Measurements from ENCODE around the gene PDCD1LG2. TPM values are rescaled to one million over a fixed set of nuclear protein-coding genes. Genes with fewer than 3 reads are reported as not detected.

Gene PDCD1LG2
- polyA plus RNA-seq, 3 donors: 0.16 to 0.41 (median 0.17) TPM

DNA sequence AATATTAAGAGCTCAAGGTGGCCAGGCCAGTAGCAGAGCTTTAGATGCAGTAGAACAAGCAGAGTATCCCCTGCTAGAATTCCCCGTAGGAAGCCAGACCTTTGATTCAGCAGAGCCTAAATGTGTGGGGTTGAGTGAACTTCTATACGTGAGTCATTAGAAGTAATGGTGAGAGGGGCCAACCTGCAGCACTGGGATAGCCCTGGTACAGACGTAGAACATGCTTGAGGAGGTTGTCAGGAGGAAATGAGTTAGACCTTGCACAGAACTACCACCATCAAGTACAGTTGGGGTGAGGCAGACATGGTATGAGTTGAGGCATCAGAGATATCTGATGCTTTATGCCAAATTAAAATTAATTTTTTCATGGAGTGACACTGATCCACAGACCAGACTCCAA lies 42.0 kb downstream of the PDCD1LG2 start:
- no peak overlapping the region for H3K27ac ChIP-seq (ENCODE audit: low read depth in 1 of 2, low read length in 2 of 2)
- no peaks in the 10 kb centered on the region for H4K20me1 ChIP-seq (ENCODE audit: insufficient read depth, low read length)
- Mint-ChIP-seq H3K36me3 (peaks cover 0 to 3% of the 10 kb centered on the region in 2 donors), H3K4me1 (peaks cover 23% of the 10 kb centered on the region), H3K27me3 (ENCODE audit: low read depth in 3 of 3) (peaks cover 0 to 6% (median 4%) of the 10 kb centered on the region in 3 donors), H3K27ac (no peak overlapping the region), H3K4me3 (no peak overlapping the region), H3K9me3 (no peaks in the 10 kb centered on the region)
- DNase-seq: no peak
- no peak overlapping the region for H3K9ac ChIP-seq (ENCODE audit: insufficient read depth, low read length, poor library complexity, severe bottlenecking)
- H3K79me2 ChIP-seq (ENCODE audit: insufficient read depth, low read length): no peaks in the 10 kb centered on the region
- H3K36me3 ChIP-seq (replicated peaks in 1 of 2; ENCODE audit: control insufficient read depth in 1 of 2, insufficient read depth in 2 of 2, low read length in 2 of 2): no peaks in the 10 kb centered on the region
- TF ChIP-seq, protein P1, sequence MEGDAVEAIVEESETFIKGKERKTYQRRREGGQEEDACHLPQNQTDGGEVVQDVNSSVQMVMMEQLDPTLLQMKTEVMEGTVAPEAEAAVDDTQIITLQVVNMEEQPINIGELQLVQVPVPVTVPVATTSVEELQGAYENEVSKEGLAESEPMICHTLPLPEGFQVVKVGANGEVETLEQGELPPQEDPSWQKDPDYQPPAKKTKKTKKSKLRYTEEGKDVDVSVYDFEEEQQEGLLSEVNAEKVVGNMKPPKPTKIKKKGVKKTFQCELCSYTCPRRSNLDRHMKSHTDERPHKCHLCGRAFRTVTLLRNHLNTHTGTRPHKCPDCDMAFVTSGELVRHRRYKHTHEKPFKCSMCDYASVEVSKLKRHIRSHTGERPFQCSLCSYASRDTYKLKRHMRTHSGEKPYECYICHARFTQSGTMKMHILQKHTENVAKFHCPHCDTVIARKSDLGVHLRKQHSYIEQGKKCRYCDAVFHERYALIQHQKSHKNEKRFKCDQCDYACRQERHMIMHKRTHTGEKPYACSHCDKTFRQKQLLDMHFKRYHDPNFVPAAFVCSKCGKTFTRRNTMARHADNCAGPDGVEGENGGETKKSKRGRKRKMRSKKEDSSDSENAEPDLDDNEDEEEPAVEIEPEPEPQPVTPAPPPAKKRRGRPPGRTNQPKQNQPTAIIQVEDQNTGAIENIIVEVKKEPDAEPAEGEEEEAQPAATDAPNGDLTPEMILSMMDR (IDR thresholded peaks at IDR 0.05): no peak
- intact Hi-C loops (cut with micrococcal nuclease): no loop called here
- peaks cover 17 to 19% of the 10 kb centered on the region in 2 donors for H3K4me1 ChIP-seq (ENCODE audit: control insufficient read depth in 1 of 2, insufficient read depth in 2 of 2, low read length in 2 of 2)
- WGBS (ENCODE audit: insufficient coverage): 100% methylated on average over 1 of the region's 3 CpGs
- no peak overlapping the region for H3K4me2 ChIP-seq (replicated peaks; ENCODE audit: extremely low read depth, low read length, poor library complexity, severe bottlenecking)
- H2AFZ ChIP-seq (ENCODE audit: insufficient read depth, low read depth, low read length, poor library complexity, severe bottlenecking): no peak overlapping the region
- no peaks in the 10 kb centered on the region for H3K27me3 ChIP-seq (ENCODE audit: control insufficient read depth in 2 of 2, insufficient read depth in 2 of 2, low read length in 2 of 2)
- H3K9me3 ChIP-seq (replicated peaks in 1 of 2; ENCODE audit: control insufficient read depth in 1 of 2, insufficient read depth in 1 of 2, low read length in 2 of 2): no peaks in the 10 kb centered on the region
- H3K4me3 ChIP-seq (replicated peaks in 1 of 3; ENCODE audit: low read depth in 2 of 3, low read length in 3 of 3): no peak overlapping the region

DNA sequence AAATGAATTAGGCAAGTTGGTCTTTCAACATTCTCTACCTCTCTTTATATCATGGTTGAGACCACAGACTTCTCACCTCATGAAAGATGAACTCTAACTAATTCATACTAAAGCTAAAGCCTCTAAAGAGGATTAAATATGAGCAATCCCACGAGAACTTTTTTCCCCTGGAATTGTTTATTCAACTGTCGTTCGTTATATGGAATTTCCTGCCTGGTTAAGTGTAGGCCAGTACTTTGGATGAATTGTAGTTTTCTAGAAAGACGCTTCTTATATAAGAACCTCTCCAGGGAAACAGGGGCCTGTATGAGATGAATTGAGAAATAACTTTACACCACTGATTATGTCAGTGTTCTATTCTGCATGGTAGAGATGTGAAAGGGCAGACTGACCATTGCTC lies 42.9 kb downstream of the PDCD1LG2 start:
- Histone ChIP-seq H3K4me1 (ENCODE audit: control insufficient read depth in 1 of 2, insufficient read depth in 2 of 2, low read length in 2 of 2) (peaks cover 26 to 28% of the 10 kb centered on the region in 2 donors), H3K27ac (ENCODE audit: low read depth in 1 of 2, low read length in 2 of 2) (no peak overlapping the region), H3K4me2 (replicated peaks; ENCODE audit: extremely low read depth, low read length, poor library complexity, severe bottlenecking) (no peak overlapping the region), H3K9ac (ENCODE audit: insufficient read depth, low read length, poor library complexity, severe bottlenecking) (no peak overlapping the region), H3K27me3 (ENCODE audit: control insufficient read depth in 2 of 2, insufficient read depth in 2 of 2, low read length in 2 of 2) (no peaks in the 10 kb centered on the region), H3K4me3 (replicated peaks in 1 of 3; ENCODE audit: low read depth in 2 of 3, low read length in 3 of 3) (no peak overlapping the region), H3K9me3 (replicated peaks in 1 of 2; ENCODE audit: control insufficient read depth in 1 of 2, insufficient read depth in 1 of 2, low read length in 2 of 2) (no peaks in the 10 kb centered on the region), H2AFZ (ENCODE audit: insufficient read depth, low read depth, low read length, poor library complexity, severe bottlenecking) (no peak overlapping the region), H3K36me3 (replicated peaks in 1 of 2; ENCODE audit: control insufficient read depth in 1 of 2, insufficient read depth in 2 of 2, low read length in 2 of 2) (no peaks in the 10 kb centered on the region), H3K79me2 (ENCODE audit: insufficient read depth, low read length) (no peaks in the 10 kb centered on the region), H4K20me1 (ENCODE audit: insufficient read depth, low read length) (no peaks in the 10 kb centered on the region)
- H3K27ac Mint-ChIP-seq: no peak overlapping the region
- no CpG with 5 or more reads among the region's 4 CpGs for WGBS (ENCODE audit: insufficient coverage)
- H3K36me3 Mint-ChIP-seq: peaks cover 0 to 3% of the 10 kb centered on the region in 2 donors
- H3K4me3 Mint-ChIP-seq: no peak overlapping the region
- TF ChIP-seq, protein P1 (IDR thresholded peaks at IDR 0.05): no peak
- DNase-seq: no peak
- H3K4me1 Mint-ChIP-seq: peaks cover 32% of the 10 kb centered on the region
- peaks cover 0 to 6% (median 4%) of the 10 kb centered on the region in 3 donors for H3K27me3 Mint-ChIP-seq (ENCODE audit: low read depth in 3 of 3)
- H3K9me3 Mint-ChIP-seq: no peaks in the 10 kb centered on the region
- intact Hi-C loops (cut with micrococcal nuclease): no loop called here
